Natural killer cell (primary cell): ENCODE measurements around the gene RAD9A. TPM values are rescaled to one million over a fixed set of nuclear protein-coding genes. Genes with fewer than 3 reads are reported as not detected.

Experiments
- ATAC-seq, 3 donors: fragments of 150-1000 bp in 2 of 3; fragments of 200-7000 bp in 1 of 3; cut with Tn5 transposase; 1 replicate in 1 of 3; 2 replicates in 2 of 3; pipeline ENCODE4 v1.10.0; 2021; ENCODE audit warnings: mild to moderate bottlenecking in 2 of 3, moderate library complexity in 2 of 3
- DNase-seq, 2 donors: peaks; one replicate each; pipeline versions ENCODE4 v3.0.0 to v3.0.0-alpha.2; 2013 to 2021; ENCODE audit warnings: mixed read lengths in 1 of 2
- H3K27ac ChIP-seq: one replicate; pipeline ENCODE4 v1.5.1; 2013; ENCODE audit warnings: mild to moderate bottlenecking, low read length
- H3K27me3 ChIP-seq: one replicate; pipeline ENCODE4 v1.6.1; 2013; ENCODE audit warnings: low read length; ENCODE audit not compliant: control insufficient read depth, insufficient read depth
- H3K36me3 ChIP-seq: one replicate; pipeline ENCODE4 v1.6.1; 2013; ENCODE audit warnings: low read length; ENCODE audit not compliant: control insufficient read depth, insufficient read depth
- H3K4me1 ChIP-seq: one replicate; pipeline ENCODE4 v1.6.1; 2013; ENCODE audit warnings: low read length; ENCODE audit not compliant: control insufficient read depth, insufficient read depth
- H3K4me3 ChIP-seq: one replicate; pipeline ENCODE4 v1.5.1; 2013; ENCODE audit warnings: low read length
- H3K9me3 ChIP-seq: one replicate; pipeline ENCODE4 v1.6.1; 2013; ENCODE audit warnings: low read length; ENCODE audit not compliant: control insufficient read depth, insufficient read depth
- H3K27ac Mint-ChIP-seq, 2 donors: one replicate each; pipeline ENCODE4 v1.8.0; 2022; ENCODE audit warnings: mild to moderate bottlenecking in 2 of 2, mixed read lengths in 2 of 2, moderate library complexity in 1 of 2
- H3K27me3 Mint-ChIP-seq, 2 donors: one replicate each; pipeline ENCODE4 v1.8.0; 2022; ENCODE audit warnings: low read depth in 2 of 2, mixed read lengths in 2 of 2
- H3K36me3 Mint-ChIP-seq: one replicate; pipeline ENCODE4 v1.8.0; 2022; ENCODE audit warnings: mixed read lengths
- H3K4me1 Mint-ChIP-seq, 2 donors: one replicate each; pipeline ENCODE4 v1.8.0; 2022; ENCODE audit warnings: mixed read lengths in 2 of 2
- H3K4me3 Mint-ChIP-seq: one replicate; pipeline ENCODE4 v1.8.0; 2022; ENCODE audit warnings: mild to moderate bottlenecking, moderate library complexity, mixed read lengths
- H3K9me3 Mint-ChIP-seq, 2 donors: one replicate each; pipeline ENCODE4 v1.8.0; 2022; ENCODE audit warnings: mixed read lengths in 2 of 2
- CTCF ChIP-seq: fragments of 200-600 bp; IDR thresholded peaks from one replicate; pipeline ENCODE4 v1.8.0; 2022; ENCODE audit warnings: antibody characterized with exemption
- whole genome bisulfite sequencing: methylation state at CpG from one replicate; pipeline ENCODE4 v1.1.7; 2013; ENCODE audit warnings: missing lambda C conversion rate; ENCODE audit not compliant: insufficient coverage; 5-methylcytosine and 5-hydroxymethylcytosine counted together
- intact Hi-C: fragments of 100-400 bp; cut with micrococcal nuclease; formaldehyde crosslinking; loops from one replicate; pipeline ENCODE4 v1.14.2; 2022
- total RNA-seq, 4 donors: library from RNA; stranded (reverse); fragments of 120-200 nt in 1 of 4; gene quantifications; one replicate each; pipeline versions ENCODE4 v1.2.3 to v1.2.4, GENCODE V29; 2013 to 2022

The RAD9A gene
- total RNA-seq, 3 donors from 2014 or later (not counting 1 experiment from before 2014, with no cell fraction given) = 30.2 to 47.1 (median 37.3) TPM

- Histone ChIP-seq H3K27me3 (no peaks in the 10 kb centered on the region), H3K27ac (no peak overlapping the region), H3K9me3 (no peaks in the 10 kb centered on the region), H3K36me3 (no peaks in the 10 kb centered on the region), H3K4me1 (peaks cover 85% of the 10 kb centered on the region), H3K4me3 (no peak overlapping the region)
- H3K36me3 Mint-ChIP-seq = no peaks in the 10 kb centered on the region
- peaks cover 72 to 91% of the 10 kb centered on the region in 2 donors for H3K4me1 Mint-ChIP-seq
- H3K27me3 Mint-ChIP-seq = peaks cover 3 to 19% of the 10 kb centered on the region in 2 donors
- no peaks in the 10 kb centered on the region for H3K9me3 Mint-ChIP-seq
- no peak for TF ChIP-seq CTCF
- intact Hi-C loops = no loop called here
- no peak for DNase-seq
- no peak overlapping the region for H3K4me3 Mint-ChIP-seq
- WGBS = 67% methylated on average over 24 of the region's 25 CpGs
- ATAC-seq = no peak
- H3K27ac Mint-ChIP-seq = peak overlapping the region in 1 of 2 donors; percentile 70
These were observed 24.6 kb upstream of the RAD9A start for GRCh38 chr11:67366961-67367760.

GRCh38 chr11:67367761-67368227 lies 24.0 kb upstream of the RAD9A start:
- TF ChIP-seq CTCF = no peak
- DNase-seq (no peak), ATAC-seq (no peak)
- H3K4me3 Mint-ChIP-seq = peak overlapping the region; percentile 64
- H3K4me3 ChIP-seq = no peak overlapping the region
- peaks cover 69 to 89% of the 10 kb centered on the region in 2 donors for H3K4me1 Mint-ChIP-seq
- peaks cover 3 to 13% of the 10 kb centered on the region in 2 donors for H3K27me3 Mint-ChIP-seq
- WGBS = 63% methylated on average over 7 of the region's 7 CpGs
- no peaks in the 10 kb centered on the region for H3K27me3 ChIP-seq
- peaks cover 87% of the 10 kb centered on the region for H3K4me1 ChIP-seq
- no peaks in the 10 kb centered on the region for H3K36me3 Mint-ChIP-seq
- H3K27ac Mint-ChIP-seq = peak overlapping the region in 1 of 2 donors; percentile 70
- no peaks in the 10 kb centered on the region for H3K36me3 ChIP-seq
- H3K27ac ChIP-seq = no peak overlapping the region
- intact Hi-C loops = no loop called here
- no peaks in the 10 kb centered on the region for H3K9me3 Mint-ChIP-seq
- H3K9me3 ChIP-seq = no peaks in the 10 kb centered on the region

- peaks cover 3 to 11% of the 10 kb centered on the region in 2 donors for H3K27me3 Mint-ChIP-seq
- WGBS = 5% methylated on average over 3 of the region's 3 CpGs
- H3K4me1 ChIP-seq = peaks cover 89% of the 10 kb centered on the region
- H3K4me1 Mint-ChIP-seq = peaks cover 66 to 85% of the 10 kb centered on the region in 2 donors
- no peaks in the 10 kb centered on the region for H3K9me3 Mint-ChIP-seq
- no peak overlapping the region for H3K27ac ChIP-seq
- no peak for TF ChIP-seq CTCF
- peak; percentile 37 to 72 (median 45) for ATAC-seq
- H3K36me3 ChIP-seq = no peaks in the 10 kb centered on the region
- peak overlapping the region; percentile 64 for H3K4me3 Mint-ChIP-seq
- no peaks in the 10 kb centered on the region for H3K9me3 ChIP-seq
- intact Hi-C loops = no loop called here
- no peaks in the 10 kb centered on the region for H3K36me3 Mint-ChIP-seq
- no peak overlapping the region for H3K4me3 ChIP-seq
- peak overlapping the region; percentile 37 to 70 for H3K27ac Mint-ChIP-seq
- H3K27me3 ChIP-seq = no peaks in the 10 kb centered on the region
- DNase-seq = peak in 1 of 2 donors; percentile 56
These were observed 23.2 kb upstream of the RAD9A start for GRCh38 chr11:67368621-67369020.
